NCI-H2227 treated with DMSO at 0.1 percent for 48 hours (cell line): Measurements from ENCODE around the gene PTPN7.
"Not testable (repeated sequence)": the region's sequence is repeated elsewhere in the genome, so short reads cannot be mapped to it uniquely, and the experiment has no call there.

ENCODE experiments used
- DNase-seq: peaks from one replicate; lab custom pipeline; 2025; lab: John Stamatoyannopoulos, UW

Gene PTPN7

DNA sequence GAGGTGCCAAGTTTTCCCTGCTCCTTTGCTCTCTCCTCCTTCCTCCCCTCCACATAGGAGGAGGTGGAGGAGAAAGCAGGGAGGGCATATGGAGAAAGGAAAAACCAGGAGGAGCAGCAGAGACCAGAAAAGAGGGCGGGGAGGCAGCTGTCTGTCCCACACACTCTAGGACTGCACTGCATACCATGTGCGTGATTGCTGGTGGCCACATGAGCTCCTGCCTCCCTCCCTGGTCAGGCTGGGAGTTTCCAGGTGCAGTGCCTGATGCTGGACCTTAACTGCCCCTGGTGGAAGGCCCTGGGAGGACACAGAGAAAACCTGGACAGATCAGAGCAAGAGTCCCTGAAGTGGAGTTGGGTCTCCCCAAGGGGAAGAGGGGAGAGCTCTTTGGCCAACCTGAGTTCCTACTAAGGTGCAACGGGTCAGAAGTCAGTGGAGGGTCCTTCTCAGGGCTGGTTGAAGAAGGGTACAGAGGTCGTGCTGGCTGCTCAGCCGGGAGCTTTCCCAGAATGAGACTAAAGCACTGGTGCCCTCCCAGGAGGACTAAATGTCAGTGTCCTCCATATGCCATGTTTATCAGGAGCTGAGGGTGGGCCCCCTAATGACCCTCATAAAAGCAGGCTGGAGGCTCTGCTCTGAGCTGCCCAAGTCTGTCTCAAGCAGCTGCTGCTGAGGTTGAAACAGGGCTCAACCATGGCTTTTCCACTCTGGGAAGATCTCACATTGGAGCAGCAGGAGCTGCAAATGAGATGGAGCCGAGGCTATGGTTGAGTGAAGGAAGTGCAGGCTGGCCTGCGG lies 29.7 kb upstream of the PTPN7 start:
- no peak for DNase-seq

DNA sequence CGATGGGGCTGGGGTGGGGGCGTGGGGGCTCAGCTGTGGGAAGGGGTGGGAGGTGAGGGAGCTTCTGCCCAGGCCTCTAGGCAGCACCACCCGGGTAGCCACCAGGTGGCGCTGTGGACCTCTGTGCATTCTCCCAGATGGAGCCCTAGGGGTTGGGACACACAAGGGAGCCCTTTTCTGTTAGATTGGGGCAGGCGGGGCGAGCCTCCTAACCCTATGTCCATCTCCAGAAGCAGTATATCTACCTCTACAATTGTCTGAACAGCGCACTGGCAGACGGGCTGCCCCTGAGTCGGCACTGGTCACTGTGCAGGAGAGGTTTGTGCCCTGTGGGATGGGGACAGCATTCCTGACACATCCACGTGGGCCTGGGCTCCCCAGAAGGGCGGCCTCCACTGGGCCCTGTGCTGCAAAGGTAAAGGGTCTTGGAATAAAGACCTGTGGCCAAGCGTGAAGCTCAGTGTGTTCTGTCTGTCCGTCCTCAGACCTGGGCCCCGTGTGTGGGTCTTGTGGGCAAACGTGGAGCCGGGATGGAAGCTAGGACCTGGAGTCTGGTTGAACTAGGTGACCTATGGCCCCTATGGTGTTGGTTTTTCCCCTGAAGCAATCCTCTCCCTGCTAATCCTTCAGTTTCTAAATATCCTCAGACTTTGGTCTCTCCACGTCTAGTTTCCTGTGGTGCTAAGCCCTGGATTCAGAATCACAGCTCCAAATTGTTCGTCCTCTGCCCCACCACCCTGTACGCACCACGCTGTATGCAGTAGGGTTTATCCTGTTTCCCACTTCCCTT lies 28.8 kb upstream of the PTPN7 start:
- DNase-seq, result peak; percentile 17

- no peak for DNase-seq
Measured at GRCh38 chr1:202187697-202188407, 27.4 kb upstream of the PTPN7 start.

- DNase-seq, result no peak
Measured at GRCh38 chr1:202187041-202187671, 26.8 kb upstream of the PTPN7 start.

GRCh38 chr1:202186327-202186726 lies 25.9 kb upstream of the PTPN7 start:
- DNase-seq, result no peak

DNA sequence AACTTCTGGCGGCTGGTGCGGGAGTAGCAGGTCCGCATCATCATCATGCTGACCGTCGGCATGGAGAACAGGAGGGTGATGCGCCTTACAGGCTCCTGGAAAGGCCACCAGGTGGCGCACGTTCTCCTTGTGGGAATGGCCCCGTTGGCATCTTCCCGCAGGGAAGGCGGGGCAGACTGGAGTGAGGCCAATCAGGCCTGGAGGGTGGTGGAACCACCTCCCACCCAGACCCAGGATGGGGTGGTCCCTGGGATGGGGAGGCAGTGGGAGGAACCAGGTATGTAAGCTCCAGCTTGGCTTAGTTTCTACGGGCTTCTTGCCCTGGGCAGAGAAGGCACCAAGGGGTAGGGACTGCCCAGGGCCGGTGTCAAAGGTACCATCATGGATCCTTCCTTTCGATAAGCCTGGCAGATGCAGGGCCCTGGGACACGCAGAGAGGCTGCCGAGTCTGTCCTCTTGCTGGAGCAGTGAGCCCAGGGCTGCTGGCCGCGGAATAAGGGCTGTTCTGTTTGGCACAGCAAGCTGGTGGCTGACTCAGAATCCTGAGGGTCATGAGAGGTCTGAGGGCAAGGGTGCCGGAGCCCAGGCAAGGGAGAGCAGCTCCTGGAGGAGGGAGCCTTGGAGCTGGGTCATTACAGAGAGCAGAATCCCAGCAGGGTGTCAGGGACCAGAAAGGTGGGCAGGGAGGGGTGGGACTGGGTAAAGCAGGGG lies 24.5 kb upstream of the PTPN7 start:
- peak; percentile 86 for DNase-seq

GRCh38 chr1:202182040-202182877 lies 21.9 kb upstream of the PTPN7 start:
- no peak for DNase-seq

DNA sequence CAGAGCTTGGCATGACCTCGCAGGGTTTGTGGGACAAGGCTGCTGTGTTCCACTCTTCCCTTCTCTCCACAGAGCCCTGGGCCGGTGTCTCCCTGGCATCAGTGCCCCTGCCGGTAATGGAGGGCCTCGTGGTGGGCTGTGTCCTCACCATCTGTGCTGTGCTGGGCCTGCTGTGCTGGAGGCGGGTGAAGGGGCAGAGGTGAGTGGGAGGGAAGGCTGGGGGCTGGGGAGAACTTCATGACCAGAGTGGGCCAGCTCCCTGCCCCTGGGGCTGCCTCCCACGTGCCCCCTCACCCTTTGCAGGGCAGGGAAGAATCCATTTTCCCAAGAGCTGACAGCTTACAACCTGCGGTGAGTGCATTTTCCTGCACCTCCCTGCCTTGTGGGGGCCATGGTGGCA lies 21.2 kb upstream of the PTPN7 start:
- DNase-seq, result no peak

DNA sequence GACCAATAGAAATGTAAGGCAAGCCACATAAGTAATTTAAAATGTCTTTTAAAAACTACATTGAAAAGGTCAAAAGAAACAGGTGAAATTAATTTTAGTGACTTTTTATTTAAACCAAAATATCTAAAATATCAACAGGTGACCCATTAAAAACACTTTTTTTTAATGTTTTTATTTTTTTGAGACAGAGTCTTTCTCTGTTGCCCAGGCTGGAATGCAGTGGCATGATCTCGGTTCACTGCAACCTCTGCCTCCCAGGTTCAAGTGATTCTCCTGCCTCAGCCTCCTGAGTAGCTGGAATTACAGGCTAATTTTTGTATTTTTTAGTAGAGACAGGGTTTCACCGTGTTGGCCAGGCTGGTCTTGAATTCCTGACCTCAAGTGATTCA lies 20.3 kb upstream of the PTPN7 start:
- DNase-seq, result not testable (repeated sequence)

GRCh38 chr1:202179828-202180750 lies 19.7 kb upstream of the PTPN7 start:
- DNase-seq, result no peak

GRCh38 chr1:202176949-202177927 lies 16.8 kb upstream of the PTPN7 start:
- no peak for DNase-seq

DNA sequence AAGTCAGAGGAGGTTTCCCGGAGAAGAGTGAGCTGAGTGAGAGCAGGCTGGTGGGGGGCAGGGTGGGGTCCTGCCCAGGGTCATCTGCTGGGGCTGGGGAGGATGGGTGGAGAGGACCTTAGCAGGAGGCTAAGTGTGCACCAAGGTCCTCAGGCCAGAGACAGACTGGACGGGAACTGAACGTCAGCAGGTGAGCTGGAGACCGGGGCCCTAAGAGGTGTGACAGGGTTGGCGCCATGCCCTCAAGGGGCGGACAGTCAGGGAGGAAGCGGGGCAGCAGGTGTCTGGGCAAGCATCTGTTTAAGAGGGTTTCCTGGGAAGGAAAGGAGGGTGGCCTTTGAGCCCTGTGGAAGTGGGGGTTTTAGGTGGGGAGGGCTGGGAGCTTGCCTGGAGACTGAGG lies 13.6 kb upstream of the PTPN7 start:
- DNase-seq, result no peak

DNA sequence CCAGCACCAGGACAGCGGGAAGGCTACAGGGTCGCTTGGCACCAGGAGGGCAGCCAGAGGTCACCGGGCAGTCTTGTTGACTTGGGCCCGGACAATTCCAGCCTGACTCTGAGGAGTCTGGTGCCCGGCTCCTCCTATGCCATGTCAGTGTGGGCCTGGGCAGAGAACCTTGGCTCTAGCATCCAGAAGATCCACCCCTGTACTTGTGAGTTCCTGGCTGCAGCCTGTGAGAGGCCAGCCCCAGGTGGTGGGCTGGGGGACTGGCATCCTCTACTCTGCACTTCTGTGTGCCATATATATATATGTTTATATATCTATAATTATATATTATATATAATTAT lies 11.6 kb upstream of the PTPN7 start:
- no peak for DNase-seq

DNA sequence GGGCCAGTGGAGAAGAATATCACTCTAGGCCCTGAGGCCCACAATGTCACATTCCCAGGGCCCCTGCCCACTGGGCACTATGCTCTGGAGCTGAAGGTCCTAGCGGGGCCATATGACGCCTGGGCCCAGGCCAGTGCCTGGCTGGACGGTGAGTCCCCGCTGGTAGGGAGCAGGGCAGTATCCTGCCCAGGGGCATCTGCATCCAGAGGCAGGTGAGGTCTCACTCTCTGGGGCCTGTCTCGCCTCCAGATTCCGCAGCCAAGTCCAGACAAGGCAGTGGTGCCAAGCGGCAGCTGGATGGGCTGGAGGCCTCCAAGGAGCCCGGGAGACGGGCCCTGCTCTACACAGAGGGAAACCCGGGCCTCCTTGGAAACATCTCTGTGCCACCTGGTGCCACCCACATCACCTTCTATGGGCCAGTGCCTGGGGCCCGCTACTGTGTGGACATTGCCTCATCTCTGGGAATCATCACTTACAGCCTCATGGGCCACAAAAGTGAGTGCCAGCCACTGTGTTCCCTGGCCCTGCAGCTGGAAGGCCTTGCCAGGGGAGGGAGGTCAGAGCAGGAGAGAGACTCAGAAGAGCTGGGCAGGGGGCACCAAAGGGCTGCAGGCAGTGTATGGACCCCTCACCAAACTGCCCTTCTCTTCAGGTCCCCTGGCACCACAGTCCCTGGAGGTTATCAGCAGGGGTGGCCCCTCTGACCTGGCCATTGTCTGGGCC lies 11.1 kb upstream of the PTPN7 start:
- no peak for DNase-seq

GRCh38 chr1:202170726-202171125 lies 10.3 kb upstream of the PTPN7 start:
- no peak for DNase-seq

DNA sequence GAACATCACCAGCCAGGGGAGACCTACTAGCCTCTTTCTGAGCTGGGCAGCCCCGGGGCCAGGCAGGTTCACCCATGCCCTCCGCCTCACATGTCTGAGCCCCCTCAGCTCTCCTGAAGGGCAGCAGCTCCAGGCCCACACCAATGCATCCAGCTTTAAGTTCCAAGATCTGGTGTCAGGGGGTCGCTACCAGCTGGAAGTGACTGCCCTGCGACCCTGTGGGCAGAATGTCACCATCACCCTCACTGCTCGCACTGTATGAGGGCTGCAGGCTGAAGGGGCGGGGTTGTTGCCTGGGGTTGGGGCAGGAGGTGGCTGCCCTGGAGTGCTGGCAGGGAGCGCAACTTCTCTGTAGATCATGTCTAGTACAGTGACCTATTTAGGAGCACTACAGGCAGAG lies 8.5 kb upstream of the PTPN7 start:
- no peak for DNase-seq

DNA sequence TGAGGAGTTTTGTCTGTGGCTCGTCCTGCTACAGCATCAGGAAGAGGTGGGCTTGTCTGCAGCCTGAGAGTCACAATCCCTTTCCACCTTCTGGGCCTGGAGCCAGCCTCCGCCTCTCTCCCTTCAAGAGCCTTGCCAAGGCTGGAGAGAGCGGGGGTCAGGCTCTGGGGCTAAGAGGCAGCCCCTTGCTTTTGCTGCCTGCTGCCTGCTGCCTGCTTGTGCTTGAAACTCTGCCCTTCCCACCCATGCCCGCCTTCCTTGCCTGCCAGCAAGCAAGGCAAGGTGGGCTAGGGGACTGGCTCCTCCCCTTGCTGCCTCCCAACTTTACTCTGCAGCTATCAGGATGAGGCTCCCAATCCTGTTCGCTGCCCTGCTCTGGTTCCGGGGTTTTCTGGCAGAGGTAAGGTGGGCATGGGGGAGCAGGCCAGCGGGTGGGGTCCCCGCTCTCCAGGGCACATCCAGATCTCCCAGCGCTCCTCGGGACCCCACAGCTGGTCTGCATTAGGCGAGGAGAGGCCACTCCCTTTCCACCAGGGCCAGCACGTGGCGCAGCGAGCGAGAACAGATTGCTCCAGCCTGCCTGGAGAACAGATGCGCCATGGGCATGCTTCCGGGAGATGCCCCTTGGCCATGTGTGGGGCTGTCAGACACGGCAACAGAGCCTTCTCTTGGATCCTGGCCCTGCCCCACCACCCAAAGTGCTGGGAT lies 7.5 kb upstream of the PTPN7 start:
- DNase-seq, result peak; percentile 17
